ENCODE data around the gene KRTAP10-3.

- TF ChIP-seq, protein P1, sequence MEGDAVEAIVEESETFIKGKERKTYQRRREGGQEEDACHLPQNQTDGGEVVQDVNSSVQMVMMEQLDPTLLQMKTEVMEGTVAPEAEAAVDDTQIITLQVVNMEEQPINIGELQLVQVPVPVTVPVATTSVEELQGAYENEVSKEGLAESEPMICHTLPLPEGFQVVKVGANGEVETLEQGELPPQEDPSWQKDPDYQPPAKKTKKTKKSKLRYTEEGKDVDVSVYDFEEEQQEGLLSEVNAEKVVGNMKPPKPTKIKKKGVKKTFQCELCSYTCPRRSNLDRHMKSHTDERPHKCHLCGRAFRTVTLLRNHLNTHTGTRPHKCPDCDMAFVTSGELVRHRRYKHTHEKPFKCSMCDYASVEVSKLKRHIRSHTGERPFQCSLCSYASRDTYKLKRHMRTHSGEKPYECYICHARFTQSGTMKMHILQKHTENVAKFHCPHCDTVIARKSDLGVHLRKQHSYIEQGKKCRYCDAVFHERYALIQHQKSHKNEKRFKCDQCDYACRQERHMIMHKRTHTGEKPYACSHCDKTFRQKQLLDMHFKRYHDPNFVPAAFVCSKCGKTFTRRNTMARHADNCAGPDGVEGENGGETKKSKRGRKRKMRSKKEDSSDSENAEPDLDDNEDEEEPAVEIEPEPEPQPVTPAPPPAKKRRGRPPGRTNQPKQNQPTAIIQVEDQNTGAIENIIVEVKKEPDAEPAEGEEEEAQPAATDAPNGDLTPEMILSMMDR (conservative IDR thresholded peaks at IDR 0.05; ENCODE audit: low read depth, low read length), result no peak
- no peak for TF ChIP-seq EZH2 (IDR thresholded peaks at IDR 0.05; ENCODE audit: borderline replicate concordance, low read depth, low read length, poor library complexity, severe bottlenecking)
Observed at GRCh38 chr21:44583089-44583799, 24.6 kb upstream of the KRTAP10-3 start.

All from A673 (cell line).